Right cardiac atrium (tissue), 5 donors: ENCODE data around the gene PIK3IP1. TPM values are rescaled to one million over a fixed set of nuclear protein-coding genes. Genes with fewer than 3 reads are reported as not detected.
A peak's percentile ranks its signal among the peaks of the same experiment; 100 is the strongest.

Source experiments
- ATAC-seq, 2 donors: fragments of 200-7000 bp; cut with Tn5 transposase; one replicate each; pipeline versions ENCODE4 v1.8.0 to v1.9.1; 2020; ENCODE audit warnings: moderate library complexity in 2 of 2, mild to moderate bottlenecking in 1 of 2
- DNase-seq, 3 donors: peaks; one replicate each; pipeline ENCODE4 v3.0.0-alpha.2; 2020
- H3K27ac ChIP-seq: one replicate; pipeline ENCODE4 v1.5.1; 2013; ENCODE audit warnings: mild to moderate bottlenecking, low read length, control low read depth, moderate library complexity
- H3K27me3 ChIP-seq: one replicate; pipeline ENCODE4 v1.6.1; 2013; ENCODE audit not compliant: control insufficient read depth, insufficient read depth
- H3K4me1 ChIP-seq: one replicate; pipeline ENCODE4 v1.6.1; 2013; ENCODE audit warnings: low read length; ENCODE audit not compliant: control insufficient read depth, insufficient read depth
- H3K4me3 ChIP-seq: one replicate; pipeline ENCODE4 v1.5.1; 2013; ENCODE audit warnings: low read length, control low read depth
- H3K9me3 ChIP-seq: one replicate; pipeline ENCODE4 v1.6.1; 2013; ENCODE audit warnings: low read length; ENCODE audit not compliant: control insufficient read depth
- WGBS: extraction: QIAGEN DNeasy Blood & Tissue Kit; methylation state at CpG from one replicate; pipeline ENCODE4 v1.1.7; 2013; 5-methylcytosine and 5-hydroxymethylcytosine counted together
- intact Hi-C, 4 donors: fragments of 100-400 bp; cut with DNase I; formaldehyde crosslinking; loops; one replicate each; pipeline versions ENCODE4 v1.11.0 to v1.14.0; 2022 to 2023
- polyA plus RNA-seq: library from polyadenylated mRNA; stranded (reverse); fragments of 200-250 nt; gene quantifications from one replicate; pipeline ENCODE4 v1.2.3, GENCODE V29; 2013
- total RNA-seq, 4 donors: library from RNA; stranded (reverse); fragmentation: NEBNext Ultra II Directional; extraction: Animal tissue kit (Norgen Biotek cat#: 25700); gene quantifications; one replicate each; pipeline ENCODE4 v1.2.1, GENCODE V29; 2021
- donor health status: healthy with polysubstance abuse.
- donor health status: DM: no; HTN: yes; CAD: no.
- donor health status: DM: no; HTN: no; CAD: no.
- donor health status: DM: no; HTN: yes; CAD: no; lungs with severe emphysema.
- donor health status: DM: yes; HTN: yes; CAD: no.

Gene PIK3IP1
- total and polyA plus RNA-seq, 5 donors: 5.9 to 17.6 (median 13.9) TPM

- ATAC-seq: no peak
- intact Hi-C loops: no loop called here
- H3K9me3 ChIP-seq: no peaks in the 10 kb centered on the region
Measured at GRCh38 chr22:31305194-31305593, 12.9 kb upstream of the PIK3IP1 start.

GRCh38 chr22:31302537-31302936 lies 10.2 kb upstream of the PIK3IP1 start:
- Histone ChIP-seq H3K27ac (no peak overlapping the region), H3K9me3 (no peaks in the 10 kb centered on the region), H3K27me3 (no peaks in the 10 kb centered on the region), H3K4me1 (peaks cover under 1% of the 10 kb centered on the region), H3K4me3 (no peak overlapping the region)
- ATAC-seq: no peak
- 90% methylated on average over 3 of the region's 3 CpGs for WGBS
- intact Hi-C loops: no loop called here
- no peak for DNase-seq

More at GRCh38 chr22:31305194-31305593, 12.9 kb upstream of the PIK3IP1 start:
- no peak for DNase-seq
- WGBS: 92% methylated on average over 3 of the region's 3 CpGs
- Histone ChIP-seq H3K4me3 (no peak overlapping the region), H3K4me1 (no peaks in the 10 kb centered on the region), H3K27me3 (no peaks in the 10 kb centered on the region), H3K27ac (no peak overlapping the region)

GRCh38 chr22:31302006-31302405 lies 9.7 kb upstream of the PIK3IP1 start:
- intact Hi-C loops: no loop called here
- Histone ChIP-seq H3K4me3 (no peak overlapping the region), H3K9me3 (no peaks in the 10 kb centered on the region), H3K27me3 (no peaks in the 10 kb centered on the region), H3K27ac (no peak overlapping the region), H3K4me1 (peaks cover 1% of the 10 kb centered on the region)
- ATAC-seq (no peak), DNase-seq (no peak)

- Histone ChIP-seq H3K9me3 (no peaks in the 10 kb centered on the region), H3K27me3 (no peaks in the 10 kb centered on the region), H3K27ac (no peak overlapping the region), H3K4me3 (no peak overlapping the region), H3K4me1 (peaks cover 1% of the 10 kb centered on the region)
- intact Hi-C loops: no loop called here
- ATAC-seq (no peak), DNase-seq (no peak)
- WGBS: 62% methylated on average over 3 of the region's 3 CpGs
Measured at GRCh38 chr22:31300896-31301295, 8.6 kb upstream of the PIK3IP1 start.

- 55% methylated on average over 5 of the region's 5 CpGs for WGBS
- DNase-seq: no peak
- Histone ChIP-seq H3K4me1 (peaks cover 1% of the 10 kb centered on the region), H3K9me3 (no peaks in the 10 kb centered on the region), H3K27me3 (no peaks in the 10 kb centered on the region), H3K4me3 (no peak overlapping the region), H3K27ac (peak overlapping the region; percentile 55)
- intact Hi-C loops: no loop called here
- ATAC-seq: no peak
Measured at GRCh38 chr22:31295831-31296657, 3.8 kb upstream of the PIK3IP1 start.

GRCh38 chr22:31295360-31295759 lies 3.1 kb upstream of the PIK3IP1 start:
- no peak overlapping the region for H3K27ac ChIP-seq
- ATAC-seq (no peak), DNase-seq (no peak)
- 83% methylated on average over 3 of the region's 3 CpGs for WGBS
- intact Hi-C loops: no loop called here
- H3K4me3 ChIP-seq: no peak overlapping the region
- H3K4me1 ChIP-seq: peaks cover 1% of the 10 kb centered on the region
- H3K27me3 ChIP-seq: no peaks in the 10 kb centered on the region
- H3K9me3 ChIP-seq: no peaks in the 10 kb centered on the region

GRCh38 chr22:31291481-31292235 lies 630 bp downstream of the PIK3IP1 start:
- WGBS: under 1% methylated on average over 20 of the region's 20 CpGs

GRCh38 chr22:31290494-31291471 lies 1.5 kb downstream of the PIK3IP1 start:
- H3K27ac ChIP-seq: peak overlapping the region; percentile 100
- DNase-seq: peak; percentile 94 to 99 (median 97)
- no peaks in the 10 kb centered on the region for H3K27me3 ChIP-seq
- intact Hi-C loops: no loop called here
- H3K4me3 ChIP-seq: peak overlapping the region; percentile 97
- peaks cover 4% of the 10 kb centered on the region for H3K4me1 ChIP-seq
- WGBS: under 1% methylated on average over 93 of the region's 95 CpGs
- peak; percentile 95 for ATAC-seq
- H3K9me3 ChIP-seq: no peaks in the 10 kb centered on the region

More at GRCh38 chr22:31291481-31292235, 630 bp downstream of the PIK3IP1 start:
- peak overlapping the region; percentile 97 for H3K4me3 ChIP-seq
- peak in 1 of 3 donors; percentile 51 for DNase-seq
- intact Hi-C loops: no loop called here
- ATAC-seq: no peak
- H3K27ac ChIP-seq: peak overlapping the region; percentile 100
- no peaks in the 10 kb centered on the region for H3K9me3 ChIP-seq
- H3K4me1 ChIP-seq: peaks cover 4% of the 10 kb centered on the region
- H3K27me3 ChIP-seq: no peaks in the 10 kb centered on the region

- no peaks in the 10 kb centered on the region for H3K9me3 ChIP-seq
- H3K27ac ChIP-seq: peak overlapping the region; percentile 70
- H3K4me1 ChIP-seq: peaks cover 4% of the 10 kb centered on the region
- DNase-seq (peak in 1 of 3 donors; percentile 68), ATAC-seq (no peak)
- 84% methylated on average over 13 of the region's 13 CpGs for WGBS
- no peak overlapping the region for H3K4me3 ChIP-seq
- intact Hi-C loops: no loop called here
- H3K27me3 ChIP-seq: no peaks in the 10 kb centered on the region
Measured at GRCh38 chr22:31289344-31289743, 2.9 kb downstream of the PIK3IP1 start.

GRCh38 chr22:31288496-31289240 lies 3.6 kb downstream of the PIK3IP1 start:
- DNase-seq: no peak
- Histone ChIP-seq H3K9me3 (no peaks in the 10 kb centered on the region), H3K4me3 (no peak overlapping the region), H3K27me3 (no peaks in the 10 kb centered on the region), H3K4me1 (peaks cover 4% of the 10 kb centered on the region), H3K27ac (peak overlapping the region; percentile 70)
- intact Hi-C loops: no loop called here
- no peak for ATAC-seq
- 57% methylated on average over 5 of the region's 5 CpGs for WGBS
